SW 1271 (cell line): ENCODE measurements around the gene RYR3.

Experiments used
- DNase-seq, 2 experiments: peaks; one replicate each; lab custom pipeline; 2025; lab: John Stamatoyannopoulos, UW

RYR3 gene

GRCh38 chr15:33384307-33384706 lies 73.5 kb downstream of the RYR3 start:
- DNase-seq, result no peak

- no peak for DNase-seq
Observed at GRCh38 chr15:33392453-33392852, 81.7 kb downstream of the RYR3 start.

- no peak for DNase-seq
Observed at GRCh38 chr15:33393546-33393945, 82.8 kb downstream of the RYR3 start.

GRCh38 chr15:33395321-33395720 lies 84.6 kb downstream of the RYR3 start:
- DNase-seq, result no peak

- no peak for DNase-seq
Observed at GRCh38 chr15:33395846-33396245, 85.1 kb downstream of the RYR3 start.

GRCh38 chr15:33396475-33396874 lies 85.7 kb downstream of the RYR3 start:
- no peak for DNase-seq

- no peak for DNase-seq
Observed at GRCh38 chr15:33398555-33398954, 87.8 kb downstream of the RYR3 start.

- DNase-seq, result no peak
Observed at GRCh38 chr15:33400941-33401340, 90.2 kb downstream of the RYR3 start.

- no peak for DNase-seq
Observed at GRCh38 chr15:33402600-33402999, 91.8 kb downstream of the RYR3 start.

- DNase-seq, result no peak
Observed at GRCh38 chr15:33405096-33405495, 94.3 kb downstream of the RYR3 start.

- DNase-seq, result no peak
Observed at GRCh38 chr15:33411596-33412540, 101.1 kb downstream of the RYR3 start.

- no peak for DNase-seq
Observed at GRCh38 chr15:33419701-33420100, 108.9 kb downstream of the RYR3 start.

GRCh38 chr15:33424025-33424424 lies 113.3 kb downstream of the RYR3 start:
- no peak for DNase-seq

- DNase-seq, result no peak
Observed at GRCh38 chr15:33425142-33425541, 114.4 kb downstream of the RYR3 start.

- DNase-seq, result no peak
Observed at GRCh38 chr15:33430577-33430976, 119.8 kb downstream of the RYR3 start.

GRCh38 chr15:33433821-33434220 lies 123.1 kb downstream of the RYR3 start:
- no peak for DNase-seq

- DNase-seq, result no peak
Observed at GRCh38 chr15:33438396-33438795, 127.6 kb downstream of the RYR3 start.

GRCh38 chr15:33440900-33441299 lies 130.1 kb downstream of the RYR3 start:
- no peak for DNase-seq

GRCh38 chr15:33442449-33442848 lies 131.7 kb downstream of the RYR3 start:
- no peak for DNase-seq

GRCh38 chr15:33443708-33444107 lies 132.9 kb downstream of the RYR3 start:
- DNase-seq, result no peak

- DNase-seq, result no peak
Observed at GRCh38 chr15:33445984-33446383, 135.2 kb downstream of the RYR3 start.

GRCh38 chr15:33448151-33448550 lies 137.4 kb downstream of the RYR3 start:
- DNase-seq, result no peak

GRCh38 chr15:33448961-33449606 lies 138.3 kb downstream of the RYR3 start:
- DNase-seq, result no peak
